Measurements from ENCODE around the gene MTCL3.

Gene MTCL3

GRCh38 chr6:127458817-127459216 lies 60.3 kb downstream of the MTCL3 start:
- H3K36me3 ChIP-seq = no peaks in the 10 kb centered on the region
- WGBS = 49% methylated on average over 4 of the region's 4 CpGs
- TF ChIP-seq EP300 (IDR thresholded peaks at IDR 0.05) = no peak
- no peak for TF ChIP-seq POLR2A (IDR thresholded peaks at IDR 0.05)
- no peak for TF ChIP-seq POLR2AphosphoS5 (IDR thresholded peaks at IDR 0.05)
- TF ChIP-seq, protein P1, sequence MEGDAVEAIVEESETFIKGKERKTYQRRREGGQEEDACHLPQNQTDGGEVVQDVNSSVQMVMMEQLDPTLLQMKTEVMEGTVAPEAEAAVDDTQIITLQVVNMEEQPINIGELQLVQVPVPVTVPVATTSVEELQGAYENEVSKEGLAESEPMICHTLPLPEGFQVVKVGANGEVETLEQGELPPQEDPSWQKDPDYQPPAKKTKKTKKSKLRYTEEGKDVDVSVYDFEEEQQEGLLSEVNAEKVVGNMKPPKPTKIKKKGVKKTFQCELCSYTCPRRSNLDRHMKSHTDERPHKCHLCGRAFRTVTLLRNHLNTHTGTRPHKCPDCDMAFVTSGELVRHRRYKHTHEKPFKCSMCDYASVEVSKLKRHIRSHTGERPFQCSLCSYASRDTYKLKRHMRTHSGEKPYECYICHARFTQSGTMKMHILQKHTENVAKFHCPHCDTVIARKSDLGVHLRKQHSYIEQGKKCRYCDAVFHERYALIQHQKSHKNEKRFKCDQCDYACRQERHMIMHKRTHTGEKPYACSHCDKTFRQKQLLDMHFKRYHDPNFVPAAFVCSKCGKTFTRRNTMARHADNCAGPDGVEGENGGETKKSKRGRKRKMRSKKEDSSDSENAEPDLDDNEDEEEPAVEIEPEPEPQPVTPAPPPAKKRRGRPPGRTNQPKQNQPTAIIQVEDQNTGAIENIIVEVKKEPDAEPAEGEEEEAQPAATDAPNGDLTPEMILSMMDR (IDR thresholded peaks at IDR 0.05) = no peak
- peak overlapping the region; percentile 26 for H3K4me3 ChIP-seq
- no peaks in the 10 kb centered on the region for H3K9me3 ChIP-seq
- DNase-seq (ENCODE audit: low spot score in 2 of 2) = peak; percentile 72 to 79
- peak overlapping the region; percentile 84 for H3K27ac ChIP-seq
- H3K4me1 ChIP-seq = peaks cover 29% of the 10 kb centered on the region
- H3K27me3 ChIP-seq = no peaks in the 10 kb centered on the region

DNA sequence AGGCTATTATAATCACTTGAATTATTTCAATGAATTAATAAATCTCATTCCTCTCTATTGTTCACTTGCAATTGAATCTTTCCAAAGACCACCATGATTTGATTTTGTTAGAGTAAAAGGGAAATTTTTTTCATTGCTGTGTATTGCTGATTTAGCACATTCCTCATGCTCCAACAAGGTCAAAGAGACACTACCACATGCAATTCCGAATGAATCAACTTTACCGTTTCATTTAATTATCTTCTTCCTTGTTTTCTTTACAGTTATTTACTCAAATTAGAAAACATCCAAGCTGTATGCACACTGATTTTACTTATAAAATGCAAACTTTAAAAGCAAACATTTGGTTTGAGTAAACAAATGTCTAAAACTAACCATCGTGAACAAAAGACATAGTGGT lies 60.9 kb downstream of the MTCL3 start:
- H3K4me1 ChIP-seq = peaks cover 29% of the 10 kb centered on the region
- H3K27me3 ChIP-seq = no peaks in the 10 kb centered on the region
- peak overlapping the region; percentile 84 for H3K27ac ChIP-seq
- no peak for DNase-seq (ENCODE audit: low spot score in 2 of 2)
- no peaks in the 10 kb centered on the region for H3K36me3 ChIP-seq
- no peaks in the 10 kb centered on the region for H3K9me3 ChIP-seq
- H3K4me3 ChIP-seq = peak overlapping the region; percentile 26
- TF ChIP-seq POLR2AphosphoS5 (IDR thresholded peaks at IDR 0.05) (no peak), EP300 (IDR thresholded peaks at IDR 0.05) (no peak), POLR2A (IDR thresholded peaks at IDR 0.05) (no peak)
- TF ChIP-seq, protein P1 (IDR thresholded peaks at IDR 0.05) = no peak
- 65% methylated on average over 3 of the region's 3 CpGs for WGBS

DNA sequence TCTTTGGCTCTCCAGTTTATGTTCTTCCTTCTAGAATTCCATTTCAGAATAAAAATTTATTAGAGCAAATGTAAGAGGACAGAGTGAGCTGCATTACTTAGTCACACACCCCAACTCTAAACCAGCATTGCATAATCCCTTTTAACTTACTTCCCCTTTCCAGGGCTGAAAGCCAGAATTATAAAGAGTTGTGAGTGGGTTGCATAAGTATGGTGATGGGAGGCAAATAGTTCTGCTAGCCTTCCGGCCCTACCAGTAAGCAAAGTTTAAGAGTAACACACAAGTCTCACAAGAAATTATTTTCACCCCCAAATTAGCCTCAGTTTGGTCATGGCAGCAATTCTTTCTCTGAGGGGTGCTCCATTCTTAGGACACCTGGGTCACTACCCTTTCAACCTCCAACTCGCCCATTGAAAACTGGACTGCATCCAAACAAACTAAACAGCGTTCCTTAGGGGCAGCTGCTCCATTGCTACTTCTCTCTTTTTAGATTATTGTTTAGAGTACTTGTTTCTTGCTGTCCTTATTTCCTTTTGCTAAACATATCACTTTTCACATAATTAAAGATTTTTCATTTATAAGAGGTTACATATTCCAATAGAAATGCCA lies 61.6 kb downstream of the MTCL3 start:
- no peaks in the 10 kb centered on the region for H3K36me3 ChIP-seq
- no peaks in the 10 kb centered on the region for H3K9me3 ChIP-seq
- DNase-seq (ENCODE audit: low spot score in 2 of 2) = no peak
- H3K27ac ChIP-seq = peak overlapping the region; percentile 51
- TF ChIP-seq POLR2AphosphoS5 (IDR thresholded peaks at IDR 0.05) = no peak
- no peak for TF ChIP-seq EP300 (IDR thresholded peaks at IDR 0.05)
- TF ChIP-seq, protein P1 (IDR thresholded peaks at IDR 0.05) = no peak
- no peak for TF ChIP-seq POLR2A (IDR thresholded peaks at IDR 0.05)
- H3K4me3 ChIP-seq = peak overlapping the region; percentile 26
- 43% methylated on average over 3 of the region's 3 CpGs for WGBS
- no peaks in the 10 kb centered on the region for H3K27me3 ChIP-seq
- H3K4me1 ChIP-seq = peaks cover 29% of the 10 kb centered on the region

- peaks cover 29% of the 10 kb centered on the region for H3K4me1 ChIP-seq
- no peaks in the 10 kb centered on the region for H3K36me3 ChIP-seq
- TF ChIP-seq POLR2A (IDR thresholded peaks at IDR 0.05) = no peak
- TF ChIP-seq, protein P1 (IDR thresholded peaks at IDR 0.05) = no peak
- no peak for TF ChIP-seq EP300 (IDR thresholded peaks at IDR 0.05)
- TF ChIP-seq POLR2AphosphoS5 (IDR thresholded peaks at IDR 0.05) = no peak
- no peaks in the 10 kb centered on the region for H3K27me3 ChIP-seq
- no peak overlapping the region for H3K27ac ChIP-seq
- 50% methylated on average over 3 of the region's 3 CpGs for WGBS
- DNase-seq (ENCODE audit: low spot score in 2 of 2) = no peak
- no peaks in the 10 kb centered on the region for H3K9me3 ChIP-seq
- no peak overlapping the region for H3K4me3 ChIP-seq
Measured at GRCh38 chr6:127456465-127456864, 62.7 kb downstream of the MTCL3 start.

DNA sequence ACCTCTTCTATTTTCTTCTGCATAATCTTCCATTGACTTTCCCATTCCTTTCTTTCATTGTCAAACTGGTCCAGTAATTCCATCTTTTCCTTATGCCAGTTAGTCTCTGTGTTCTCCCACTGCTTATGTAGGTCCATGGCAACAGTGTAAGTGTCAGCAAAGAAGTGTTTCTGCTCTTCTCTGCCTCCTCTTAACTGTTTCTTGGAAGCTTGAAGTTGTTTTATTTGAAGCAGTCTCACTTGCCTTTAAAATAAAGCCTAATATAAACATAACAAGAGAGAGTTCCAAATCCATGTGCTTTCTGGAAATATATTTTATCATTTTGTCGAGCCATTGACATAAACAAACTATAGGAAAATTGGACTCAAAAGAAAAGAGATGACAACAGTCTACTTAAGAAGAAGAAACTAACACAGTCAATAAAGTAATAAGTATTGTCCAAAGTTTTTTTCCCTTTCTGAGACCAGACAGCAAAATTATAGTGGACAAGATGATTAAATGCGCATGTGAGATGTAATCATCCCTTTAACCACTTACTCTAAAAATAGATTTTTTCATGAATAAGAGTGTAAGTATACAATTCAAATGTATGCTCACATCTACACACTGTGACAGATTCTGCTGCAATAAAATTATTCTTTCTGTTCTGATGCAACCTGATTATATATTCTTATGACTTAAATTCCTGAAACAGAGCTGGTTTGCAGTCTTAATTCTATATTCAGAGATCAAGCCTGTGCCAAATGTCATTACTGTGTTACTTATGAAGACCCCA lies 65.1 kb downstream of the MTCL3 start:
- Histone ChIP-seq H3K9me3 (no peaks in the 10 kb centered on the region), H3K27me3 (no peaks in the 10 kb centered on the region), H3K27ac (no peak overlapping the region), H3K36me3 (no peaks in the 10 kb centered on the region), H3K4me3 (no peak overlapping the region), H3K4me1 (peaks cover 26% of the 10 kb centered on the region)
- DNase-seq (ENCODE audit: low spot score in 2 of 2) = no peak
- 85% methylated on average over 2 of the region's 2 CpGs for WGBS
- no peak for TF ChIP-seq POLR2A (IDR thresholded peaks at IDR 0.05)
- TF ChIP-seq, protein P1 (IDR thresholded peaks at IDR 0.05) = no peak
- TF ChIP-seq EP300 (IDR thresholded peaks at IDR 0.05) = no peak
- no peak for TF ChIP-seq POLR2AphosphoS5 (IDR thresholded peaks at IDR 0.05)

All from suprapubic skin (tissue), 4 donors.